GM10248 (cell line): ENCODE data around the gene LARGE1.

Experiments
- CTCF ChIA-PET: fragments of 300-600 bp; sonication (Branson Sonifier 250); formaldehyde crosslinking; extraction: SDS; loops from one replicate; lab custom pipeline; 2021; ENCODE audit warnings: antibody characterized with exemption; lab: Yijun Ruan, JAX
- POLR2A ChIA-PET: fragments of 350-650 bp; sonication (Branson Sonifier 250); formaldehyde crosslinking; extraction: SDS; loops from one replicate; lab custom pipeline; 2020; ENCODE audit warnings: antibody characterized with exemption; lab: Yijun Ruan, JAX
- DNase-seq: peaks from one replicate; pipeline ENCODE4 v3.0.0; 2012; ENCODE audit errors: extremely low spot score
- TF ChIP-seq, protein P1 (sequence below): IDR thresholded peaks from 2 replicates; pipeline ENCODE4 v1.5.1; 2012; ENCODE audit warnings: mild to moderate bottlenecking, low read depth; ENCODE audit errors: extremely low read depth, missing control alignments, control extremely low read depth

Gene LARGE1

DNA sequence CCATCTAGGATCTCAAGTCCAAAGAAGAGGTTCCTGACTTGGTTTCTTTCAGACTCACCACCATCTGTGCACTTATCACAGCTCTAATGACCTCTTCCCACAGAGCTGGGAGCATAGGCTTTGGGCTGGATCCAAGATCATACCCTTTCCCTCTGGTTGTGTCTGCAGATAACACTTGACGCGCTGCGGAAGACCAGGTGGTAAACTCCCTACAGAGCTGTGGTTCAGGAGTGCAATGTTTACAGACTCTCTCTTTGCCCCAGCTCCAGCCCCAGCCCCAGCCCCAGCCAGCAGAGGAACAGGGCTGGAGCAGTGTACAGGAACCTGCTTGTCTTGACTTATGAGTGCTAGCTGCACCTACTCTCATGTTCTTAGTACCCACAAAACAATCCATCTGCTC lies 587.7 kb downstream of the LARGE1 start:
- POLR2A ChIA-PET = no interaction called here
- CTCF ChIA-PET = interaction anchor here (0.8 to 1.2 kb wide), 2 partner anchors 10 to 24 kb away, joined by 3 read pairs; no protein-coding TSS in a partner anchor
- TF ChIP-seq, protein P1, sequence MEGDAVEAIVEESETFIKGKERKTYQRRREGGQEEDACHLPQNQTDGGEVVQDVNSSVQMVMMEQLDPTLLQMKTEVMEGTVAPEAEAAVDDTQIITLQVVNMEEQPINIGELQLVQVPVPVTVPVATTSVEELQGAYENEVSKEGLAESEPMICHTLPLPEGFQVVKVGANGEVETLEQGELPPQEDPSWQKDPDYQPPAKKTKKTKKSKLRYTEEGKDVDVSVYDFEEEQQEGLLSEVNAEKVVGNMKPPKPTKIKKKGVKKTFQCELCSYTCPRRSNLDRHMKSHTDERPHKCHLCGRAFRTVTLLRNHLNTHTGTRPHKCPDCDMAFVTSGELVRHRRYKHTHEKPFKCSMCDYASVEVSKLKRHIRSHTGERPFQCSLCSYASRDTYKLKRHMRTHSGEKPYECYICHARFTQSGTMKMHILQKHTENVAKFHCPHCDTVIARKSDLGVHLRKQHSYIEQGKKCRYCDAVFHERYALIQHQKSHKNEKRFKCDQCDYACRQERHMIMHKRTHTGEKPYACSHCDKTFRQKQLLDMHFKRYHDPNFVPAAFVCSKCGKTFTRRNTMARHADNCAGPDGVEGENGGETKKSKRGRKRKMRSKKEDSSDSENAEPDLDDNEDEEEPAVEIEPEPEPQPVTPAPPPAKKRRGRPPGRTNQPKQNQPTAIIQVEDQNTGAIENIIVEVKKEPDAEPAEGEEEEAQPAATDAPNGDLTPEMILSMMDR = no peak
- DNase-seq = no peak

DNA sequence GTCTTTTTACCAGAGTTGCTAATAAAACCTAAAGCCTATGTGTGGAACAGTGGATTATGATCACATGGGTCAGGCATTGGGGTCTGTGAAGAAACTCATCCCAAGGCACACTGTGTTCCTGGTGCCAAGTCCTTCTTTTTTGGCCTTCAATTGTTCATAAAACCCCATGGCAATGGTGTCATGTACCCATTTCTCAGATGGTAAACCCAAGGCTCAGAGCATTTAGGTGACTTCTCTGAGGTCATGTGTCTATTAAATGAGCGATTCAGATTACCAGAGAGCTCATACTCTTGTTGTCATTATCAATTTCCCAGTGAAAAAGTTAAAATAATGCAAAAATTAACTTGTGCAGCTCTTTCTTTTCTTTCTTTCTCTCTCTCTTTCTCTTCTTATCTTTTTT lies 589.3 kb downstream of the LARGE1 start:
- DNase-seq = no peak
- POLR2A ChIA-PET = no interaction called here
- CTCF ChIA-PET = interaction anchor here (1.4 kb wide), 1 partner anchor 28 kb away, joined by 3 read pairs; no protein-coding TSS in a partner anchor
- TF ChIP-seq, protein P1 = no peak

DNA sequence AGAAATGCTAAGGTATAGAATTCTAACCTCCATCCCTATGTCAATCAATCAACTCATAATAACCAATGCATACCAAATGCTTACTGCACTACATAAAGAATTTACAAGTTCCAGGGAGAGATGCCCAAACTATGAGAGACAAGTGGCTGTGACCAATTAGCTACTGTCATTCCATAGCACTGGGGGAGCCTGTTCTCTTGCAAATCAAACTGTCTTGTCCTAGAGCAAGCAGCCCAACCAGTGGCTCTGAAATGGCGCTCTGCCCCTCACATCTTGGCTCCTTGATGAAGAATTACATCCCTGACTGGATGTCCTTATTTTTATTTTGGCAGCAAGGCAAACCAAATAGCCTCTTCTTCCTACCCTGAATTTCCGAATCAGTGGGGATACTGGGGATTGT lies 589.7 kb downstream of the LARGE1 start:
- ChIA-PET POLR2A (no interaction called here), CTCF (interaction anchor here (1.4 to 1.6 kb wide), 2 partner anchors 22 to 28 kb away, joined by 3 to 4 read pairs; no protein-coding TSS in a partner anchor)
- no peak for DNase-seq
- TF ChIP-seq, protein P1 = no peak

DNA sequence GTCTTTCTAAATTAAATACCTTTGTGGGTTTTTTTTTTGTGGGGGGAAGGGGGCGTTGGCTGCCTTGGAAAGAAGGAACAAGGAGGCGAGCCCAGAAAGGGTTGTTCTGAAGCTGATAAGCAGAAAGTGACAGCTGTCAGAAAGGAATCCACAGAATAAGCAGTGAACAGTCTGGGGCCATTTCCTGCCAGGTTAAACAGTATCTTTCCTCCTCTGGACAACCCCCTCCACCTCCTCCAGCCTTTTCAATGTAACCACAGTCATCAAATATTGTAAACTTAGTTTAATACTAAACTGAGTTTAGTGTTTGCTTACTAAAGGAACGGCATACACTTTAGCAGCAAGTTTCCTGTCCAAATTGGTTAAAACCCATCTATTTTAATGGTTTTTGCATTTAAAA lies 590.9 kb downstream of the LARGE1 start:
- POLR2A ChIA-PET = interaction anchor here (0.7 kb wide), 1 partner anchor 145 kb away, joined by 3 read pairs; no protein-coding TSS in a partner anchor
- TF ChIP-seq, protein P1 = no peak
- CTCF ChIA-PET = interaction anchor here (1.6 kb wide), 1 partner anchor 23 kb away, joined by 4 read pairs; no protein-coding TSS in a partner anchor
- no peak for DNase-seq

DNA sequence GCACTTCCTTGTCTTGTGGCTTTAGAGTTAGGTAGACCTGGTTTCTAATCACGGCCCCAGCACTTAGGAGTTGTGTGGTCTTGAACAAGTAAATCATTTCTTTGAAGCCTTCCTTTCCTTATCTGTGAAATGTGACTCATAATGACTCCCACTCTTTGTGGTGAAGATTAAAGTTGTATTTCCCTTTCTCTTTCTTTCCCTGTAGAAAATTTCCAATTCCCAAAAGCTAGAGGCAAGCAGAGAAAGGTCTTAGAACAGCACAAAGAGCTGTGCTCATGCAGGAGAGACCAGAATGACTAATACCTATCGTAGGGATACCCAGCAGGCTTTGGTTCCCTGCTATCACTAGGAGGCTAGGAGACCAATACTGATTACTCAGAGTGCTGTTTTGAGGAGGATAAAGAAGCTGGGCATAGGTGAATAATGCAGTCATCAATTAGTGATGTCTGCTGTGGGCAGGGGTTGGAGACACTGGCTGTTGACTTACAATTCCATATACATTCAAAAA lies 591.4 kb downstream of the LARGE1 start:
- POLR2A ChIA-PET = interaction anchor here (0.7 kb wide), 1 partner anchor 146 kb away, joined by 3 read pairs; no protein-coding TSS in a partner anchor
- CTCF ChIA-PET = interaction anchor here (1.6 kb wide), 1 partner anchor 23 kb away, joined by 4 read pairs; no protein-coding TSS in a partner anchor
- no peak for DNase-seq

DNA sequence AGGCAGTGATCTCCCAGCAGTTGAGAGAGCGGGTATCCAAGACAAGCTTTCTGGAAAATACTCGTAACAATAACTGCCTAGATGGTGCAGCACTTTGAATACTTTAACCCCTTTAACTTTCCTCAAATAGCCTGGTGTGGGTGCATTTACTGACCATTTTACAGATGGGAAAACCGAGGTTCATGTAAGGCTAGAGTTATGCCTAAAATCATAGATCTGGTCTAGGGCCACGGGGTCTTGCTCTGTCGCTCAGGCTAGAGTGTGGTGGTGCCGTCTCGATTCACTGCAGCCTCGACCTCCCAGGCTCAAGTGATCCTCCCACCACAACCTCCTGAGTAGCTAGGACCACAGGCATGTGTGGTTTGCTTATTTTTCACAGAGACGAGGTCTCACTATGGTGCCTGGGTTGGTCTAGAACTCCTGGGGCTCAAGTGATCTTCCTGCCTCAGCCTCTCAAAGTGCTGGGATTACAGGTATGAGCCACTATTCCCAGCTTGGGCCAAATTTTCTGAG lies 592.9 kb downstream of the LARGE1 start:
- ChIA-PET POLR2A (no interaction called here), CTCF (interaction anchor here (1.1 to 1.2 kb wide), 2 partner anchors 9 to 17 kb away, joined by 3 read pairs; no protein-coding TSS in a partner anchor)
- DNase-seq = no peak
- TF ChIP-seq, protein P1 = no peak

More for the DNA sequence above, 591.4 kb downstream of the LARGE1 start:
- TF ChIP-seq, protein P1 = no peak
